K562 (cell line): ENCODE measurements around the gene RBFOX2. TPM values are rescaled to one million over a fixed set of nuclear protein-coding genes. Genes with fewer than 3 reads are reported as not detected.
A peak's percentile ranks its signal among the peaks of the same experiment; 100 is the strongest.

Experiments
- ATAC-seq: fragments of 200-7000 bp; cut with Tn5 transposase; 3 replicates; pipeline ENCODE4 v1.9.1; 2020; ENCODE audit warnings: moderate library complexity
- BruUV-seq: library from RNA; stranded (reverse); fragments of 400-500 nt; replicated peaks from 2 replicates; lab custom pipeline; 2021; lab: Mats Ljungman, UMichigan
- CTCF ChIA-PET: fragments of 300-600 bp; formaldehyde crosslinking; extraction: SDS; loops from one replicate; lab custom pipeline; 2021; ENCODE audit warnings: low intra/inter-chr PET ratio; lab: Yijun Ruan, JAX
- POLR2A ChIA-PET: fragments of 300-600, 350-650 bp; sonication (Branson Sonifier 250); formaldehyde crosslinking; extraction: SDS; loops from one replicate; lab custom pipeline; 2021; ENCODE audit warnings: antibody characterized with exemption, inconsistent platforms; lab: Yijun Ruan, JAX
- DNase-seq, 4 experiments: peaks; one replicate each; pipeline versions ENCODE4 v3.0.0 to v3.0.0-alpha.2; 2011 to 2018; ENCODE audit warnings: low spot score in 3 of 4, mixed read lengths in 3 of 4; ENCODE audit errors: extremely low read depth in 1 of 4
- FAIRE-seq: peaks from 2 replicates; lab custom pipeline; 2011; peaks lifted over from hg19 to GRCh38; lab: Jason Lieb, UNC
- H2AFZ ChIP-seq: 2 replicates; pipeline ENCODE4 v1.6.0; 2011; ENCODE audit warnings: low read depth, low read length, control low read depth, inconsistent platforms
- H3K27ac ChIP-seq: fragments of 200-600 bp; 3 replicates; pipeline ENCODE4 v1.8.0; 2011; ENCODE audit warnings: low read depth, mild to moderate bottlenecking, control low read depth, inconsistent platforms, low read length, moderate library complexity, mixed read lengths; ENCODE audit errors: extremely low read depth
- H3K27me3 ChIP-seq, 2 experiments: fragments of 300-600 bp in 1 of 2; 2 replicates in 1 of 2; 3 replicates in 1 of 2; pipeline versions ENCODE4 v1.6.0 to v1.8.0; 2011; ENCODE audit warnings: inconsistent platforms in 2 of 2, low read length in 2 of 2, mild to moderate bottlenecking in 1 of 2, mixed read lengths in 1 of 2, moderate library complexity in 1 of 2; ENCODE audit not compliant: control insufficient read depth in 2 of 2, insufficient read depth in 2 of 2
- H3K36me3 ChIP-seq: fragments of 300-600 bp; 3 replicates; pipeline ENCODE4 v1.8.0; 2011; ENCODE audit warnings: mild to moderate bottlenecking, low read length, inconsistent platforms; ENCODE audit not compliant: control insufficient read depth, insufficient read depth
- H3K4me1 ChIP-seq, 2 experiments: fragments of 200-600 bp in 1 of 2; replicated peaks in 1 of 2; 2 replicates in 1 of 2; 3 replicates in 1 of 2; pipeline versions ENCODE4 v1.5.1 to v1.8.0; 2011; ENCODE audit warnings: inconsistent platforms in 2 of 2, low read length in 2 of 2, mild to moderate bottlenecking in 1 of 2, mixed read lengths in 1 of 2, moderate library complexity in 1 of 2; ENCODE audit not compliant: control insufficient read depth in 2 of 2, insufficient read depth in 2 of 2
- H3K4me2 ChIP-seq: 2 replicates; pipeline ENCODE4 v1.6.1; 2011; ENCODE audit warnings: low read length, control low read depth, inconsistent platforms, mixed read lengths; ENCODE audit not compliant: insufficient read depth
- H3K4me3 ChIP-seq: fragments of 200-600 bp; sonication (generic), shearing (Covaris generic); 2 replicates; pipeline ENCODE4 v1.5.1; 2016; ENCODE audit warnings: control low read depth, inconsistent platforms
- H3K79me2 ChIP-seq: fragments of 200-600 bp; 3 replicates; pipeline ENCODE4 v1.8.0; 2011; ENCODE audit warnings: low read length, inconsistent platforms; ENCODE audit not compliant: control insufficient read depth, insufficient read depth
- H3K9ac ChIP-seq, 2 experiments: 2 replicates each; pipeline versions ENCODE4 v1.6.0 to v1.6.1; 2011; ENCODE audit warnings: low read depth in 2 of 2, low read length in 2 of 2, control low read depth in 1 of 2, inconsistent platforms in 1 of 2, mild to moderate bottlenecking in 1 of 2, mixed read lengths in 1 of 2; ENCODE audit not compliant: insufficient read depth in 1 of 2
- H3K9me1 ChIP-seq: one replicate; pipeline ENCODE4 v1.6.0; 2011; ENCODE audit warnings: inconsistent platforms, mild to moderate bottlenecking, low read length, moderate library complexity; ENCODE audit not compliant: control insufficient read depth, insufficient read depth
- H3K9me3 ChIP-seq: replicated peaks from 2 replicates; pipeline ENCODE4 v1.5.1; 2011; ENCODE audit warnings: low read depth, low read length, inconsistent platforms; ENCODE audit not compliant: control insufficient read depth, insufficient read depth
- H4K20me1 ChIP-seq: replicated peaks from 2 replicates; pipeline ENCODE4 v1.6.1; 2011; ENCODE audit warnings: low read length, inconsistent platforms, mixed read lengths; ENCODE audit not compliant: control insufficient read depth, insufficient read depth
- CREB3L1 ChIP-seq: fragments of 450-650 bp; IDR thresholded peaks from 2 replicates; pipeline ENCODE4 v1.6.1; 2014; ENCODE audit warnings: low read depth, mild to moderate bottlenecking, moderate library complexity, borderline replicate concordance
- CREM ChIP-seq: IDR thresholded peaks from 2 replicates; pipeline ENCODE4 v1.6.1; 2014; ENCODE audit warnings: antibody characterized with exemption, low read depth
- FOXP4 ChIP-seq: sonication (generic); formaldehyde crosslinking; IDR thresholded peaks from 2 replicates; pipeline ENCODE4 v1.8.0; 2022; ENCODE audit warnings: mild to moderate bottlenecking, missing genetic modification reagents, borderline replicate concordance
- MLLT1 ChIP-seq, 2 experiments: fragments of 450-650 bp; IDR thresholded peaks; 2 replicates each; pipeline ENCODE4 v1.6.1; 2016
- PKNOX1 ChIP-seq: fragments of 450-650 bp; IDR thresholded peaks from 2 replicates; pipeline ENCODE4 v1.6.1; 2016
- SMC3 ChIP-seq: conservative IDR thresholded peaks from 2 replicates; pipeline ENCODE4 v1.6.1; 2011; ENCODE audit warnings: low read depth, low read length, improper control_type of control experiment; ENCODE audit not compliant: insufficient read depth
- ZBTB17 ChIP-seq: fragments of 450-650 bp; formaldehyde crosslinking; IDR thresholded peaks from 2 replicates; pipeline ENCODE4 v1.4.0; 2020; ENCODE audit warnings: mild to moderate bottlenecking
- ZNF395 ChIP-seq: fragments of 200-800 bp; sonication (Bioruptor generic); IDR thresholded peaks from 2 replicates; pipeline ENCODE4 v1.6.1; 2017; ENCODE audit warnings: missing genetic modification characterization, missing compliant biosample characterization
- ZNF41 ChIP-seq: fragments of 250-450 bp; sonication (Bioruptor Pico); conservative IDR thresholded peaks from 2 replicates; pipeline ENCODE4 v1.4.0; 2020; ENCODE audit warnings: mild to moderate bottlenecking
- ZNF551 ChIP-seq: fragments of 250-450 bp; sonication (Bioruptor Pico); IDR thresholded peaks from 2 replicates; pipeline ENCODE4 v1.5.0; 2021; ENCODE audit warnings: mild to moderate bottlenecking, moderate library complexity
- ZNF639 ChIP-seq, 2 experiments: fragments of 200-800 bp in 1 of 2; sonication (Bioruptor generic) in 1 of 2; sonication (generic) in 1 of 2; formaldehyde crosslinking in 1 of 2; IDR thresholded peaks in 1 of 2; conservative IDR thresholded peaks in 1 of 2; 2 replicates each; pipeline versions ENCODE4 v1.5.0 to v1.6.1; 2016 to 2020; ENCODE audit warnings: missing compliant biosample characterization in 1 of 2, missing genetic modification characterization in 1 of 2, missing genetic modification reagents in 1 of 2
- WGBS: fragments of 100-300 bp; shearing (Covaris generic); methylation state at CpG from one replicate; pipeline ENCODE4 v1.1.6; 2016; ENCODE audit warnings: low coverage, mixed read lengths; ENCODE audit not compliant: insufficient coverage; ENCODE audit errors: missing lambda C conversion rate; 5-methylcytosine and 5-hydroxymethylcytosine counted together
- in situ Hi-C: fragments of 300-500 bp; cut with MboI; formaldehyde crosslinking; loops from 4 replicates; pipeline ENCODE4 v1.15.0; 2018; ENCODE audit warnings: inconsistent platforms, mixed read lengths
- intact Hi-C: fragments of 100-400 bp; cut with micrococcal nuclease; formaldehyde crosslinking; loops from 2 replicates; pipeline ENCODE4 v1.14.2; 2022
- polyA plus RNA-seq, 8 experiments: library from polyadenylated mRNA; depleted of rRNA in 4 of 8; stranded (reverse) in 5 of 8; unstranded in 3 of 8; fragments of >200 nt; fragmentation: Nextera tagmentation in 2 of 8; fragmentation: Illumina TruSeq in 1 of 8; extraction: Ambion mirVana in 2 of 8; extraction: Trizol in 1 of 8; gene quantifications; 2 replicates each; pipeline versions ENCODE4 v1.2.1 to v1.2.3, GENCODE V29; 2011 to 2014; ENCODE audit warnings: inconsistent platforms in 1 of 8, missing spikeins in 1 of 8
- total RNA-seq, 7 experiments: library from RNA; depleted of rRNA in 6 of 7; stranded (reverse); fragments of >200 nt in 6 of 7; fragmentation: Illumina TruSeq in 2 of 7; extraction: Trizol in 2 of 7; gene quantifications; 2 replicates each; pipeline versions ENCODE4 v1.2.1 to v1.2.3, GENCODE V29; 2011 to 2021; ENCODE audit warnings: low replicate concordance in 1 of 7

Gene RBFOX2
- total and polyA plus RNA-seq, 9 of the 15 experiments (the other 6 are each of a cell fraction or from before 2014, with no cell fraction given), result 5.8 to 24.8 (median 14.2) TPM

- peaks cover 8 to 11% of the 10 kb centered on the region in 2 experiments; a peak in 4 of 5 replicates for H3K4me1 ChIP-seq
- H3K4me3 ChIP-seq, result peak overlapping the region; percentile 47
- peaks cover 3% of the 10 kb centered on the region for H3K9me1 ChIP-seq
- in situ Hi-C loops (no loop called here), intact Hi-C loops (loop anchor here (10.0 kb wide), 1 partner anchor 61 kb away; no protein-coding TSS in a partner anchor)
- no peaks in the 10 kb centered on the region for H3K79me2 ChIP-seq
- peak overlapping the region; percentile 83 for H3K4me2 ChIP-seq
- WGBS, result 8% methylated on average over 3 of the region's 5 CpGs
- H4K20me1 ChIP-seq, result no peaks in the 10 kb centered on the region
- peak overlapping the region; percentile 90 to 91 for H3K9ac ChIP-seq
- CTCF ChIA-PET, result interaction anchor here (2.3 to 2.9 kb wide), 2 partner anchors 59 to 134 kb away, joined by 19 to 30 read pairs; no protein-coding TSS in a partner anchor
- no peaks in the 10 kb centered on the region for H3K36me3 ChIP-seq
- ATAC-seq (peak; percentile 68), DNase-seq (no peak), FAIRE-seq (no peak)
- no peaks in the 10 kb centered on the region for H3K27me3 ChIP-seq
- H3K9me3 ChIP-seq, result no peaks in the 10 kb centered on the region
- peak overlapping the region; percentile 91; the same call in 1 of the 3 replicates for H3K27ac ChIP-seq
- POLR2A ChIA-PET, result interaction anchor here (0.6 to 2.1 kb wide), 4 partner anchors 10 to 232 kb away, joined by 3 to 12 read pairs (median 5); no protein-coding TSS in a partner anchor
- peak overlapping the region; percentile 99 for H2AFZ ChIP-seq
- BruUV-seq, result TSS peak; percentile 80
- peak; percentile 19; the same call in 1 of the 2 replicates for TF ChIP-seq PKNOX1
- TF ChIP-seq ZBTB17, result 0 out of 2 replicates have a peak, but pooled peaks have one; percentile 36
- no peak for TF ChIP-seq ZNF551 (CRISPR knock-in tag)
- peak; percentile 86; the same call in 1 of the 2 replicates for TF ChIP-seq CREB3L1
- 0 out of 2 replicates have a peak, but pooled peaks have one; percentile 23 for TF ChIP-seq FOXP4 (CRISPR knock-in tag)
- 0 out of 2 replicates have a peak, but pooled peaks have one; percentile 8 for TF ChIP-seq SMC3
- TF ChIP-seq ZNF41, result no peak
- TF ChIP-seq ZNF395, result 0 out of 2 replicates have a peak, but pooled peaks have one; percentile 6
- no peak for TF ChIP-seq ZNF639 (CRISPR knock-in tag; conservative IDR thresholded peaks at IDR 0.05 in 1 of 2, IDR thresholded peaks at IDR 0.05 in 1 of 2)
- TF ChIP-seq CREM, result peak; percentile 45; the same call in 1 of the 2 replicates
- peak in 1 of 2 experiments; percentile 69; a peak in 1 of 4 replicates for TF ChIP-seq MLLT1 (IDR thresholded peaks at IDR 0.05)
Observed at GRCh38 chr22:36065462-36065774, 36.8 kb upstream of the RBFOX2 start.
